Activated CD8-positive, alpha-beta memory T cell treated with anti-CD3 and anti-CD28 coated beads, Interleukin-2, amount 50 U/mL, for 1 hour (primary cell): ENCODE measurements around the gene SRP68.

Source experiments
- DNase-seq: peaks from one replicate; pipeline ENCODE4 v3.0.0-alpha.2; 2020; ENCODE audit errors: extremely low read depth

Gene SRP68

GRCh38 chr17:75998327-75998795 is 74.0 kb downstream of the SRP68 start:
- DNase-seq: no peak

GRCh38 chr17:75996665-75997590 is 75.4 kb downstream of the SRP68 start:
- no peak for DNase-seq

- no peak for DNase-seq
Observed at GRCh38 chr17:75995385-75995925, 76.9 kb downstream of the SRP68 start.

- DNase-seq: no peak
Observed at GRCh38 chr17:75994802-75995370, 77.4 kb downstream of the SRP68 start.

- DNase-seq: no peak
Observed at GRCh38 chr17:75991396-75991795, 80.9 kb downstream of the SRP68 start.
